ENCODE measurements around the gene ALDOA. TPM values are rescaled to one million over a fixed set of nuclear protein-coding genes. Genes with fewer than 3 reads are reported as not detected.

Gene ALDOA
- total and polyA plus RNA-seq, 9 of the 15 experiments (the other 6 are each of a cell fraction or from before 2014, with no cell fraction given), result 311 to 2,224 (median 1,293) TPM

GRCh38 chr16:30114411-30114810 lies 48.9 kb downstream of the ALDOA start:
- CTCF ChIA-PET (ENCODE audit: low intra/inter-chr PET ratio), result no interaction called here
- Histone ChIP-seq H2AFZ (ENCODE audit: low read depth, low read length) (no peak overlapping the region), H3K4me2 (ENCODE audit: insufficient read depth, low read length) (no peak overlapping the region), H3K9me3 (replicated peaks; ENCODE audit: control insufficient read depth, insufficient read depth, low read depth, low read length) (no peaks in the 10 kb centered on the region), H3K27me3 (ENCODE audit: control insufficient read depth in 2 of 2, insufficient read depth in 2 of 2, low read length in 2 of 2) (no peaks in the 10 kb centered on the region), H3K79me2 (ENCODE audit: control insufficient read depth, insufficient read depth, low read length) (no peaks in the 10 kb centered on the region), H3K4me1 (replicated peaks in 1 of 2; ENCODE audit: control insufficient read depth in 2 of 2, insufficient read depth in 2 of 2, low read length in 2 of 2) (peaks cover 13 to 31% of the 10 kb centered on the region in 2 experiments; a peak in 4 of 5 replicates), H3K9ac (ENCODE audit: insufficient read depth in 1 of 2, low read depth in 2 of 2, low read length in 2 of 2) (peak overlapping the region in 1 of 2 experiments; percentile 40; a peak in 1 of 4 replicates), H3K4me3 (no peak overlapping the region), H4K20me1 (replicated peaks; ENCODE audit: control insufficient read depth, insufficient read depth, low read length) (no peaks in the 10 kb centered on the region), H3K9me1 (ENCODE audit: control insufficient read depth, insufficient read depth, low read length) (peaks cover 6% of the 10 kb centered on the region), H3K36me3 (ENCODE audit: control insufficient read depth, insufficient read depth, low read length) (peaks cover 16% of the 10 kb centered on the region; the same call in 1 of the 3 replicates), H3K27ac (ENCODE audit: extremely low read depth, low read depth, low read length) (peak overlapping the region; percentile 60; the same call in 1 of the 3 replicates)
- 85% methylated on average over 9 of the region's 11 CpGs for WGBS (ENCODE audit: insufficient coverage, low coverage, missing lambda C conversion rate)
- DNase-seq (ENCODE audit: extremely low read depth in 1 of 4, low spot score in 3 of 4), result no peak
- FAIRE-seq, result no peak
- POLR2A ChIA-PET, result interaction anchor here (0.6 to 1.5 kb wide), 4 partner anchors 9 to 423 kb away, joined by 3 read pairs; partner anchors contain the start of gene ALDOA
- TF ChIP-seq FOXA3 (CRISPR knock-in tag; conservative IDR thresholded peaks at IDR 0.05 in 1 of 2, IDR thresholded peaks at IDR 0.05 in 1 of 2) (no peak), GATA2 (CRISPR knock-in tag; IDR thresholded peaks at IDR 0.05) (no peak), CREB5 (CRISPR knock-in tag; IDR thresholded peaks at IDR 0.05) (no peak), NFE2L1 (tag; IDR thresholded peaks at IDR 0.05; ENCODE audit: borderline replicate concordance, low read depth) (no peak), ZNF253 (CRISPR knock-in tag; conservative IDR thresholded peaks at IDR 0.05) (no peak), SFPQ (IDR thresholded peaks at IDR 0.05; ENCODE audit: low read depth, low read length) (no peak)
- no peak for ATAC-seq
- intact Hi-C loops (cut with micrococcal nuclease) (no loop called here), in situ Hi-C loops (cut with MboI) (no loop called here)
- no TSS peak for BruUV-seq (replicated peaks)

Measured in K562 (cell line).